ENCODE results near the gene AKR1A1. TPM values are rescaled to one million over a fixed set of nuclear protein-coding genes. Genes with fewer than 3 reads are reported as not detected.
"Not testable (repeated sequence)": the region's sequence is repeated elsewhere in the genome, so short reads cannot be mapped to it uniquely, and the experiment has no call there.

Gene AKR1A1
- total RNA-seq, 2 experiments from 2014 or later: 188 to 203 TPM

DNA sequence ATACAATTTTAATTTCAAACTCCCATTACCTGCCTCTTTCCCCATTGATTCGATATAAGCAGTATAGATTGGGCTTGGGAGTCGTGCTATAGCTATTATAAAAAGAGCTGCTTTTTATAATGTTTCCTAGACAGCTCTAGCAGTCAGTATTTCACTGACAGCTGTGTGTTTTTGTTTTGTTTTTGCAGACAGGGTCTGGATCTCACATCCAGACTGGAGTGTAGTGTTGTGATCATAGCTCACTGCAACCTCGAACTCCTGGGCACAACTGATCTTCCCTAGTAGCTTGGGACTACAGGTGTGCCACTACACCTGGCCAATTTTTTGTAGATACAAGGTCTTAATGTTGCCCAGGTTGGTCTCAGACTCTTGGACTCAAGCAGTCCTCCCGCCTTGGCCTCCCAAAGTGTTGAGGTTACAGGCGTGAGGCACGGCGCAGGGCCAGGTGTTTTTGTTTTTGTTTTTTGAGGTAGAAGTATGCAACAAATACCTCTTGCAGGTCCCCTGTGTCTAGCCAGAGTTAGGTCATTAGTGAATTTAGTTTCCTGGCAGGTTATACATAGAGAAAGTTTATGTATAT is 35.0 kb downstream of the AKR1A1 start:
- POLR2A ChIA-PET: interaction anchor here (0.5 to 1.8 kb wide), 5 partner anchors 53 to 282 kb away, joined by 3 to 5 read pairs (median 5); partner anchors contain the start of genes PRDX1 and TESK2
- CTCF ChIA-PET: interaction anchor here (0.9 to 1.5 kb wide), 2 partner anchors 35 to 89 kb away, joined by 3 read pairs; partner anchors contain the start of gene AKR1A1

- POLR2A ChIA-PET: no interaction called here
- CTCF ChIA-PET: interaction anchor here (0.8 kb wide), 1 partner anchor 17 kb away, joined by 4 read pairs; no protein-coding TSS in a partner anchor
Observed at GRCh38 chr1:45586769-45587168, 36.1 kb downstream of the AKR1A1 start.

- POLR2A ChIA-PET: interaction anchor here (0.7 kb wide), 1 partner anchor 22 kb away, joined by 5 read pairs; no protein-coding TSS in a partner anchor
- CTCF ChIA-PET: no interaction called here
Observed at GRCh38 chr1:45589861-45590260, 39.2 kb downstream of the AKR1A1 start.

- ChIA-PET CTCF (no interaction called here), POLR2A (no interaction called here)
Observed at GRCh38 chr1:45594412-45594811, 43.8 kb downstream of the AKR1A1 start.

GRCh38 chr1:45596765-45597164 is 46.1 kb downstream of the AKR1A1 start:
- POLR2A ChIA-PET, CTCF ChIA-PET: not testable (repeated sequence)

DNA sequence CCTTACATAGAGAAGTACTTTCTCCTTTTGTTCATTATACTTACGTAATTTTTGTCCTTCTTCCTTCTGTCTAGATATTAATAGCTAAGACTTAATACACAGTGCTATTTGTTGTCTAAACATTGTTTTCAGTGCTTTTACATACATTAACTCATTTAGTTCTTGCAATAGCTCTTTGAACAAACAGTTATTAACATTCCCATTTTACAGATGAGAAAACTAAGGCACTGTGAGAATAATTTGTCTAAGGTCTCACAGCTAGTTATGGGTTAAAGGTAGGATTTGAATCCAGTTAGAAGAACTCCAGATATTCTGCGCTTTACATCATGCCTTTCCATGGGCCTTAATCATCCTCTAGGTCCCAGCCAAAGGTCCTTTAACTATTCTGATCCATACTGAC is 53.6 kb downstream of the AKR1A1 start:
- POLR2A ChIA-PET: no interaction called here
- CTCF ChIA-PET: interaction anchor here (0.9 kb wide), 1 partner anchor 18 kb away, joined by 4 read pairs; no protein-coding TSS in a partner anchor

GRCh38 chr1:45607404-45608074 is 56.9 kb downstream of the AKR1A1 start:
- ChIA-PET CTCF (no interaction called here), POLR2A (no interaction called here)

GRCh38 chr1:45608175-45609156 is 57.8 kb downstream of the AKR1A1 start:
- POLR2A ChIA-PET: no interaction called here
- CTCF ChIA-PET: interaction anchor here (0.7 kb wide), 1 partner anchor 196 kb away, joined by 3 read pairs; no protein-coding TSS in a partner anchor

DNA sequence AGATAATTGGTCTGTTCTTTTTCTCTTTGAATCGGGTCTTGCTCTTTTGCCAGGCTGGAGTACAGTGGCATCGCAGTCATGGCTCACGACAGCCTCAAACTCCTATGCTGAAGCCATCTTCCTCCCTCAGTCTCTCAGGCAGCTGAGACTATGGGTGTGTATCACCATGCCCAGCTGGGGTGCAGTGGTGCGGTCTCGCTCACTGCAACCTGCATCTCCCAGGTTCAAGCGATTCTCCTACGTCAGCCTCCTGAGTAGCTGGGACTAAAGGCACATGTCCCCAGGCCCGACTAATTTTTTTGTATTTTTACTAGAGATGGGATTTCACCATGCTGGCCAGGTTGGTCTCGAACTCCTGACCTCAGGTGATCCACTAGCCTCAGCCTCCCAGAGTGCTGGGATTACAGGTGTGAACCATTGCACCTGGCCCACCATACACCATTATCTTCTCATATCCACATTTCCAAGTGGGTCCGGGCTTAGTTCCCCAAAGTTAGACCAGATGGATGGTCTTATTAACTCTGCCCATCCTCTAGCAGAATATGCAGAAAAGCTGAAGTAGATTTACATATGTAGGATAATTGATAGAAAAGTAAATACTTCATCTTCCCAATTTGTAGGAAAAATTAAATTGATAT is 60.1 kb downstream of the AKR1A1 start:
- CTCF ChIA-PET: no interaction called here
- POLR2A ChIA-PET: no interaction called here

- POLR2A ChIA-PET: interaction anchor here (0.6 to 0.9 kb wide), 2 partner anchors 13 to 73 kb away, joined by 3 to 8 read pairs; no protein-coding TSS in a partner anchor
Observed at GRCh38 chr1:45612941-45613579, 62.4 kb downstream of the AKR1A1 start.

GRCh38 chr1:45615885-45616284 is 65.3 kb downstream of the AKR1A1 start:
- ChIA-PET POLR2A (no interaction called here), CTCF (no interaction called here)

More at GRCh38 chr1:45612941-45613579, 62.4 kb downstream of the AKR1A1 start:
- CTCF ChIA-PET: interaction anchor here (0.9 kb wide), 1 partner anchor 71 kb away, joined by 3 read pairs; no protein-coding TSS in a partner anchor

DNA sequence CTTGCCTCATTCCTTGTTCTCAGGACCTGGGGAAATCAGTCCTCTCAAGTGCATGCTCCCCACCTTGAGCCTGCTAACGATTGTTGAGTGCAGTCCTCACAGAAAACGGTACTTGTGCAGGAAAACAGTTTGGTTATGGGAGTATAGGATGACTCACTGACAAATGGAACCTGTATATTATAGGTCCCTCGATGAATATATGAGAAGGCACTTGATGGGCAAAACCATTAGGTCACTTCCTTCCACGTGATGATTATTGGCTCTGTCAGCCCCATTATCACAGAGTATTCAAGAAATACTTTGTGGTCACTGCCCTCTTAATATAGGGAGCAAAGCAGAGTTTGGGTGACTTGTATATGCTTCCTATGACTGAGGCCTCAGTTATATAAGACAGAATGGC is 67.0 kb downstream of the AKR1A1 start:
- CTCF ChIA-PET: no interaction called here
- POLR2A ChIA-PET: no interaction called here

DNA sequence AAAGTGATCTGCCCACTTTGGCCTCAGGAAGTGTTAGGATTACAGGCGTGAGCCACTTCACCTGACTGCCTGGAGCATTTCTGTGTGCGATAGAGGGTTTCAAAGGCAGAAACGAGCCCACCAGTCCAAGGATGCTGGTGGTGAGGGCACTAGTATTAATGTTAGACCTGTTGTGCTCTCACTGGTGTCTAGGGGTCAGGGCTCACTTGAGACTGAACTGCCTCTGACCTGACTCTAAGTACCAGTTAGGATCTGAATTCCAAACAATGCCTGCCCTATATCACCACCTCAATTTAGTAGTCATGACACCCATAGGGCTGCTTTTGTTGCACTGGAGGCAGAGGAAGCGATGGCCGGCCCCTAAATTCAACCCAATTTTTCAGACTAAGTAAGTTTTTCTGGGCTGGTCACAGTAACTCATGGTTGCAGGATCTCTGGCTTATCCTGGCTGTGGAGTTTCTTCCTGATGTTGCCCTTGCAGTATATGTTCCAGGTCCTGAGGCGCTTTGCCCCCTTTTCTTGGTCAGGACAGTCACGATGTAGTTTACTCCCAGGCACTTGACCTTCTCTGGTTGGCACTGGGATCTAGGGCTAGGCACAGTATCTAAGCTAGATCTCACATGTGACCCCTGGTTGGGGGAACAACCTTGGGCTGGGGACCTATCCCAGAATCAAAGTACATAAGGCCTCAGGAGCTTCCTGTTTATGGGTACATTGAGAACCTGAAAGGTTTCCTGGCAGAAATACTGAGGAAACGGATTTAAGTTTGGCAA is 68.7 kb downstream of the AKR1A1 start:
- ChIA-PET POLR2A (no interaction called here), CTCF (no interaction called here)

Other genes starting within 250 kb of the AKR1A1 start
- 10 to 100 TPM; 52.1 to 55.2 TPM for gene HPDL, start 223.9 kb upstream of the AKR1A1 start, total RNA-seq
- 10 to 100 TPM; 51.3 to 52.0 TPM for gene TOE1, start 210.7 kb upstream of the AKR1A1 start, total RNA-seq
- 10 to 100 TPM; 62.9 to 64.5 TPM for gene MUTYH, start 210.4 kb upstream of the AKR1A1 start, total RNA-seq
- 1 to 10 TPM; 2.5 to 2.9 TPM for gene TESK2, start 59.7 kb upstream of the AKR1A1 start, total RNA-seq
- 1 to 10 TPM; 5.2 to 5.3 TPM for gene CCDC163, start 50.8 kb upstream of the AKR1A1 start, total RNA-seq
- 1 to 10 TPM; 8.1 to 8.9 TPM for gene MMACHC, start 50.5 kb upstream of the AKR1A1 start, total RNA-seq
- 100 to 1,000 TPM; 778 to 788 TPM for gene PRDX1, start 28.9 kb upstream of the AKR1A1 start, total RNA-seq
- gene NASP, start 33.2 kb downstream of the AKR1A1 start, total RNA-seq: 100 to 1,000 TPM; 245 to 252 TPM
- gene CCDC17, start 73.2 kb downstream of the AKR1A1 start, total RNA-seq: 1 to 10 TPM; 1.3 to 1.7 TPM
- gene GPBP1L1, start 135.7 kb downstream of the AKR1A1 start, total RNA-seq: 100 to 1,000 TPM; 102 to 103 TPM
- gene TMEM69, start 137.4 kb downstream of the AKR1A1 start, total RNA-seq: 10 to 100 TPM; 41.3 to 43.8 TPM
- gene IPP, start 199.8 kb downstream of the AKR1A1 start, total RNA-seq: 10 to 100 TPM; 16.5 to 16.6 TPM